ENCODE data around the gene S1PR5. TPM values are rescaled to one million over a fixed set of nuclear protein-coding genes. Genes with fewer than 3 reads are reported as not detected.

The S1PR5 gene
- total RNA-seq, 1 experiment from 2014 or later: 0.57 TPM

DNA sequence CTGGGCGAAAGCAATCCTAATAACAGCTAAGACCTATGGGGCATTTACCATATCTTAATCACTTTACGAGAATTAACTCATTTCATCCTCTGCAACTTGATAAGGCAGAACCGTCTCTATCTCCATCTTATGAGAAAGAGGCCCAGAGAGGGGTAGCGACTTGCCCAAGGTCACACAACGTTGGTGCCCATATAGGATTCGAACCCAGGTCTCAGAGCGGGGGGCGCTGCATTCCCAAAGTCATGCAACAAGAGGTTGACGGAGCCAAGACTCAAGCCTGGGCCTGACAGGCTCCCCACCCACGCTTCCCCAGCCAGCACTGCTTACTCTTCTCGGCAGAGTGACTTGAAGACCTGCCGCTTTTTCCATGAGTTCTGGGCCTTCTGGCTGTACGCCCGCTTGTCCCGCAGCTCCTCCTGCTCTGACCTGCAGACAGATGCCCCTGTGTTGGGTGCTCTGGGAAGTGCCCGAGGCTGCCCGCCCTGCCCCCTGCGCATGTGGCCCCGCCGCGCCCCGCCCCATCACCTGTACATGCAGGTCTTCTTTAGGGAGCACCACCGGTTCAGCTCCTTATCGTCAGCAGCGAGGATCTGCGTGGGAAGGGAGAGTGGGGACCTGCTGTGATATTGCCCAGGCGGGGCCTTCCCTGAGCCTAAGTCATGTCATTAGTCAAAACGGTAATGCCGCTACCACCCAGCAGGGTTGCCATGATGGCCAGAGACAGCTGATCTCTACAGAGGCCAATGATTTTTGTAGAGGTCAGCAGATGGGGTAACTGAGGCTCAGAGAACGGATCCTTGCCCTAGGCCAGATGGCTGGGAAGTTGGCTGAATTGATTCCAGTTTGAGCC lies 37.7 kb upstream of the S1PR5 start:
- Mint-ChIP-seq H3K27ac (ENCODE audit: unreplicated experiment) (no peak overlapping the region), H3K4me1 (ENCODE audit: low read depth, unreplicated experiment) (no peaks in the 10 kb centered on the region), H3K36me3 (ENCODE audit: insufficient read depth, unreplicated experiment) (peaks cover 74% of the 10 kb centered on the region), H3K27me3 (ENCODE audit: insufficient read depth, unreplicated experiment) (no peaks in the 10 kb centered on the region), H3K4me3 (ENCODE audit: unreplicated experiment) (no peak overlapping the region), H3K9me3 (ENCODE audit: unreplicated experiment) (no peaks in the 10 kb centered on the region)
- Histone ChIP-seq H3K4me1 (no peaks in the 10 kb centered on the region), H3K9me3 (no peaks in the 10 kb centered on the region), H3K27me3 (replicated peaks; ENCODE audit: control insufficient read depth, insufficient read depth, low read length) (no peaks in the 10 kb centered on the region), H3K4me3 (ENCODE audit: low read depth, low read length) (no peak overlapping the region), H3K36me3 (ENCODE audit: control insufficient read depth, insufficient read depth, low read length) (peaks cover 2% of the 10 kb centered on the region; the same call in 1 of the 2 replicates)
- no peak for DNase-seq
- BruUV-seq (replicated peaks): no TSS peak
- ChIA-PET CTCF (interaction anchor here (0.6 kb wide), 1 partner anchor 10 kb away, joined by 4 read pairs; no protein-coding TSS in a partner anchor), POLR2A (no interaction called here)
- intact Hi-C loops (cut with micrococcal nuclease; ENCODE audit: unreplicated experiment): loop anchor here (1.0 kb wide), 1 partner anchor 10 kb away; no protein-coding TSS in a partner anchor
- TF ChIP-seq, protein P1, sequence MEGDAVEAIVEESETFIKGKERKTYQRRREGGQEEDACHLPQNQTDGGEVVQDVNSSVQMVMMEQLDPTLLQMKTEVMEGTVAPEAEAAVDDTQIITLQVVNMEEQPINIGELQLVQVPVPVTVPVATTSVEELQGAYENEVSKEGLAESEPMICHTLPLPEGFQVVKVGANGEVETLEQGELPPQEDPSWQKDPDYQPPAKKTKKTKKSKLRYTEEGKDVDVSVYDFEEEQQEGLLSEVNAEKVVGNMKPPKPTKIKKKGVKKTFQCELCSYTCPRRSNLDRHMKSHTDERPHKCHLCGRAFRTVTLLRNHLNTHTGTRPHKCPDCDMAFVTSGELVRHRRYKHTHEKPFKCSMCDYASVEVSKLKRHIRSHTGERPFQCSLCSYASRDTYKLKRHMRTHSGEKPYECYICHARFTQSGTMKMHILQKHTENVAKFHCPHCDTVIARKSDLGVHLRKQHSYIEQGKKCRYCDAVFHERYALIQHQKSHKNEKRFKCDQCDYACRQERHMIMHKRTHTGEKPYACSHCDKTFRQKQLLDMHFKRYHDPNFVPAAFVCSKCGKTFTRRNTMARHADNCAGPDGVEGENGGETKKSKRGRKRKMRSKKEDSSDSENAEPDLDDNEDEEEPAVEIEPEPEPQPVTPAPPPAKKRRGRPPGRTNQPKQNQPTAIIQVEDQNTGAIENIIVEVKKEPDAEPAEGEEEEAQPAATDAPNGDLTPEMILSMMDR (IDR thresholded peaks at IDR 0.05; ENCODE audit: insufficient read depth in 1 of 2, low read depth in 1 of 2, low read length in 1 of 2, severe bottlenecking in 1 of 2, unreplicated experiment in 1 of 2): peak in 1 of 2 experiments; percentile 24

DNA sequence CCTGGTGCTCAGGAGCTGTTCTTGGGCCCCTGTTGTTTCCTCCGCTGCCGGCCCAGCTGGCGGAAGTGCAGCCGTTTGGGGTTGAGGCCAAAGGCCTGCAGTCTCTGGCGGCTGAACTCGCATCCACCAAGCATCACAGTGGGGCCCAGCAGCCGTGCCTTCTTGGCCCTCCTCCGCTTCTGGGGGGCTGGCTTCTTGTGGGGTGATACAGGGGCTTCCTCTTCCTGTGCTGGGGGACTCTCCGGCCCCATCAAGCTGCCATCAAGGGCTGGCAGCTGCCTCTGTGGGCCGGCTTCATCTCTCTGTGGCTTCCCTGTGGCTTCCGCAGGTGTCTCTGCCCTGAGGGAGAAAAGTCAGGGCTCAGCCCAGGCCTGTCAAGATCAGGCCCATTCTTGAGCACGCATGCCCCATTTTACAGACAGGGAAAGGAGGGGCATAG lies 36.7 kb upstream of the S1PR5 start:
- Histone ChIP-seq H3K36me3 (ENCODE audit: control insufficient read depth, insufficient read depth, low read length) (peaks cover 2% of the 10 kb centered on the region; the same call in 1 of the 2 replicates), H3K9me3 (no peaks in the 10 kb centered on the region), H3K4me3 (ENCODE audit: low read depth, low read length) (no peak overlapping the region), H3K4me1 (no peaks in the 10 kb centered on the region), H3K27me3 (replicated peaks; ENCODE audit: control insufficient read depth, insufficient read depth, low read length) (no peaks in the 10 kb centered on the region)
- intact Hi-C loops (cut with micrococcal nuclease; ENCODE audit: unreplicated experiment): no loop called here
- Mint-ChIP-seq H3K4me3 (ENCODE audit: unreplicated experiment) (no peak overlapping the region), H3K36me3 (ENCODE audit: insufficient read depth, unreplicated experiment) (peaks cover 84% of the 10 kb centered on the region), H3K27ac (ENCODE audit: unreplicated experiment) (no peak overlapping the region), H3K4me1 (ENCODE audit: low read depth, unreplicated experiment) (no peaks in the 10 kb centered on the region), H3K9me3 (ENCODE audit: unreplicated experiment) (no peaks in the 10 kb centered on the region), H3K27me3 (ENCODE audit: insufficient read depth, unreplicated experiment) (no peaks in the 10 kb centered on the region)
- BruUV-seq (replicated peaks): no TSS peak
- ChIA-PET POLR2A (no interaction called here), CTCF (no interaction called here)
- TF ChIP-seq, protein P1 (IDR thresholded peaks at IDR 0.05; ENCODE audit: insufficient read depth in 1 of 2, low read depth in 1 of 2, low read length in 1 of 2, severe bottlenecking in 1 of 2, unreplicated experiment in 1 of 2): no peak
- DNase-seq: no peak

DNA sequence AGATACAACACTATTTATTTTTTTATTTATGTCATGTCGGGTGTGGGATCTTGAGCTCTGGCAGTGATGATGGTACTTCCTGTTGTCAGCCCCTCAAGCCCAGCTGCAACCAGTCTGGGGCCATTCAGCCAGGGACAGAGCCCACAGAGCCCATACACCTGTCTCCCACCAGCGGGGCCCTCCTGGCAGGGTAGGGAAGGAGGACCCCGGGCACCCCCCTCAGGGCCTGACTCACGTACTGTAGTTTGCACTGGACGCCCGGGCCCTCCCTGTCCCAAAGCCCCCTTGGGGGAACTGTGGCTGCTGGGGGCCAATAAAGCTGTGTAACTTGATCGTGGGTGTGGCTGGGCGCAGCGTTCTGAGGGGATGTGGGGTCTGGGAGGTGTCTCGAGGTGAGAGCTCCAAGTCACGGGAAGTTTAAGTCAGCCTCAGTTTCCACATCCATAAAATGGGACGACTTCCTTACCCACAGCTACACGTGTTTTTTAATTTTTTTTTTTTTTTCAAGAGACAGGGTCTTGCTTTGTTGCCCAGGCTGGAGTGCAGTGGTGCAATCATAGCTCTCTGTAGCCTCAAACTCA lies 35.9 kb upstream of the S1PR5 start:
- Mint-ChIP-seq H3K4me1 (ENCODE audit: low read depth, unreplicated experiment) (no peaks in the 10 kb centered on the region), H3K27me3 (ENCODE audit: insufficient read depth, unreplicated experiment) (no peaks in the 10 kb centered on the region), H3K4me3 (ENCODE audit: unreplicated experiment) (no peak overlapping the region), H3K9me3 (ENCODE audit: unreplicated experiment) (no peaks in the 10 kb centered on the region), H3K27ac (ENCODE audit: unreplicated experiment) (no peak overlapping the region), H3K36me3 (ENCODE audit: insufficient read depth, unreplicated experiment) (peaks cover 86% of the 10 kb centered on the region)
- intact Hi-C loops (cut with micrococcal nuclease; ENCODE audit: unreplicated experiment): no loop called here
- Histone ChIP-seq H3K36me3 (ENCODE audit: control insufficient read depth, insufficient read depth, low read length) (peaks cover 2% of the 10 kb centered on the region), H3K4me3 (ENCODE audit: low read depth, low read length) (no peak overlapping the region), H3K4me1 (no peaks in the 10 kb centered on the region), H3K9me3 (no peaks in the 10 kb centered on the region), H3K27me3 (replicated peaks; ENCODE audit: control insufficient read depth, insufficient read depth, low read length) (no peaks in the 10 kb centered on the region)
- TF ChIP-seq, protein P1 (IDR thresholded peaks at IDR 0.05; ENCODE audit: insufficient read depth in 1 of 2, low read depth in 1 of 2, low read length in 1 of 2, severe bottlenecking in 1 of 2, unreplicated experiment in 1 of 2): no peak
- ChIA-PET POLR2A (no interaction called here), CTCF (interaction anchor here (0.6 to 1.4 kb wide), 3 partner anchors 12 to 146 kb away, joined by 3 read pairs; no protein-coding TSS in a partner anchor)
- no peak for DNase-seq
- TSS peak; percentile 78 for BruUV-seq (replicated peaks)

Data from Caco-2 (cell line).